A673 (cell line): ENCODE measurements around the gene EFNA2. TPM values are rescaled to one million over a fixed set of nuclear protein-coding genes. Genes with fewer than 3 reads are reported as not detected.
A peak's percentile ranks its signal among the peaks of the same experiment; 100 is the strongest.

Experiments
- BruUV-seq: library from RNA; stranded (reverse); fragments of 400-500 nt; replicated peaks from 2 replicates; lab custom pipeline; 2021; lab: Mats Ljungman, UMichigan
- CTCF ChIA-PET: fragments of 300-600 bp; sonication (Branson Sonifier 250); formaldehyde crosslinking; loops from one replicate; lab custom pipeline; 2022; ENCODE audit warnings: antibody characterized with exemption; lab: Charles Lee
- POLR2A ChIA-PET: fragments of 300-600 bp; sonication (Branson Sonifier 250); formaldehyde crosslinking; loops from one replicate; lab custom pipeline; 2022; ENCODE audit warnings: antibody characterized with exemption; ENCODE audit not compliant: low non-redundant PET; lab: Charles Lee
- DNase-seq: peaks from one replicate; pipeline ENCODE4 v3.0.0-alpha.2; 2015; ENCODE audit warnings: low spot score
- H3K27ac ChIP-seq: fragments of 200-600 bp; sonication (generic); 2 replicates; pipeline ENCODE4 v1.5.1; 2016; ENCODE audit warnings: mixed run types, low read depth, mild to moderate bottlenecking, mixed read lengths, antibody characterized with exemption, low read length; ENCODE audit not compliant: poor library complexity, severe bottlenecking
- H3K27me3 ChIP-seq: fragments of 200-600 bp; sonication (generic); replicated peaks from 2 replicates; pipeline ENCODE4 v1.6.1; 2017; ENCODE audit warnings: mixed run types, low read depth, mild to moderate bottlenecking, mixed read lengths, antibody characterized with exemption, low read length; ENCODE audit not compliant: insufficient read depth, poor library complexity
- H3K36me3 ChIP-seq: fragments of 200-600 bp; sonication (generic); 2 replicates; pipeline ENCODE4 v1.6.1; 2016; ENCODE audit warnings: mixed run types, mild to moderate bottlenecking, mixed read lengths, antibody characterized with exemption, low read length; ENCODE audit not compliant: insufficient read depth, poor library complexity, severe bottlenecking
- H3K4me1 ChIP-seq: fragments of 200-600 bp; sonication (generic); 2 replicates; pipeline ENCODE4 v1.6.1; 2017; ENCODE audit warnings: mixed run types, mild to moderate bottlenecking, mixed read lengths, antibody characterized with exemption, low read length; ENCODE audit not compliant: insufficient read depth, poor library complexity, severe bottlenecking
- H3K4me3 ChIP-seq: fragments of 200-600 bp; sonication (generic); 2 replicates; pipeline ENCODE4 v1.5.1; 2016; ENCODE audit warnings: low read depth, mixed run types, mild to moderate bottlenecking, mixed read lengths, low read length; ENCODE audit not compliant: poor library complexity, severe bottlenecking
- H3K9me3 ChIP-seq: fragments of 200-600 bp; sonication (generic); 2 replicates; pipeline ENCODE4 v1.6.1; 2016; ENCODE audit warnings: mixed run types, low read depth, mild to moderate bottlenecking, mixed read lengths, antibody characterized with exemption, low read length; ENCODE audit not compliant: poor library complexity, severe bottlenecking
- CTCF ChIP-seq: fragments of 300-800, 200-600 bp; sonication (generic); conservative IDR thresholded peaks from 2 replicates; pipeline ENCODE4 v1.5.1; 2017; ENCODE audit warnings: low read depth, mild to moderate bottlenecking, antibody characterized with exemption, low read length, moderate library complexity, mixed read lengths
- EZH2 ChIP-seq: fragments of 200-600 bp; sonication (generic); IDR thresholded peaks from 2 replicates; pipeline ENCODE4 v1.6.1; 2017; ENCODE audit warnings: borderline replicate concordance, low read depth, mild to moderate bottlenecking, mixed read lengths, antibody characterized with exemption, low read length; ENCODE audit not compliant: poor library complexity, severe bottlenecking
- intact Hi-C: fragments of 100-400 bp; cut with micrococcal nuclease; formaldehyde crosslinking; loops from one replicate; pipeline ENCODE4 v1.10.0; 2022; ENCODE audit not compliant: unreplicated experiment
- total RNA-seq: library from RNA; stranded (reverse); gene quantifications from 2 replicates; pipeline ENCODE4 v1.2.3, GENCODE V29; 2021

The EFNA2 gene
- total RNA-seq, 1 experiment from 2014 or later, result 0.64 TPM

GRCh38 chr19:1279782-1280341, 5.8 kb upstream of the EFNA2 start:
- intact Hi-C loops, result loop anchor here (1.0 to 10.0 kb wide), 3 partner anchors 92 to 315 kb away; partner anchors contain the start of gene MBD3
- POLR2A ChIA-PET, result no interaction called here

GRCh38 chr19:1280636-1281568, 4.8 kb upstream of the EFNA2 start:
- Histone ChIP-seq H3K4me3 (no peak overlapping the region), H3K27me3 (peaks cover 13% of the 10 kb centered on the region), H3K27ac (no peak overlapping the region), H3K9me3 (no peaks in the 10 kb centered on the region), H3K36me3 (peaks cover 9% of the 10 kb centered on the region), H3K4me1 (peaks cover 5% of the 10 kb centered on the region)
- POLR2A ChIA-PET, result no interaction called here
- no peak for DNase-seq
- intact Hi-C loops, result no loop called here
- TF ChIP-seq EZH2 (no peak), CTCF (no peak)
- CTCF ChIA-PET, result interaction anchor here (1.4 kb wide), 1 partner anchor 91 kb away, joined by 7 read pairs; no protein-coding TSS in a partner anchor
- no TSS peak for BruUV-seq

More at GRCh38 chr19:1279782-1280341, 5.8 kb upstream of the EFNA2 start:
- peaks cover 7% of the 10 kb centered on the region for H3K4me1 ChIP-seq
- no peak overlapping the region for H3K4me3 ChIP-seq
- no TSS peak for BruUV-seq
- peak; percentile 87 for DNase-seq
- H3K9me3 ChIP-seq, result no peaks in the 10 kb centered on the region
- no peak overlapping the region for H3K27ac ChIP-seq
- TF ChIP-seq CTCF (peak; percentile 96), EZH2 (no peak)
- H3K36me3 ChIP-seq, result peaks cover 9% of the 10 kb centered on the region
- H3K27me3 ChIP-seq, result peaks cover 6% of the 10 kb centered on the region
- CTCF ChIA-PET, result interaction anchor here (0.6 to 2.0 kb wide), 6 partner anchors 12 to 103 kb away, joined by 3 to 10 read pairs (median 6); no protein-coding TSS in a partner anchor

GRCh38 chr19:1281569-1282287, 3.9 kb upstream of the EFNA2 start:
- POLR2A ChIA-PET, result no interaction called here
- DNase-seq, result no peak
- H3K27me3 ChIP-seq, result peaks cover 18% of the 10 kb centered on the region
- intact Hi-C loops, result no loop called here
- no peak overlapping the region for H3K27ac ChIP-seq
- no TSS peak for BruUV-seq
- H3K4me3 ChIP-seq, result no peak overlapping the region
- CTCF ChIA-PET, result no interaction called here
- H3K9me3 ChIP-seq, result no peaks in the 10 kb centered on the region
- H3K36me3 ChIP-seq, result peaks cover 9% of the 10 kb centered on the region
- peaks cover 4% of the 10 kb centered on the region for H3K4me1 ChIP-seq
- TF ChIP-seq EZH2, result no peak
- no peak for TF ChIP-seq CTCF
